COLO668 (cell line): ENCODE data around the gene LMTK2.

Source experiments
- DNase-seq: peaks from one replicate; lab custom pipeline; 2025; ENCODE audit not compliant: unreplicated experiment; lab: John Stamatoyannopoulos, UW

LMTK2 gene

GRCh38 chr7:98233219-98234070 is 126.8 kb downstream of the LMTK2 start:
- DNase-seq: no peak

GRCh38 chr7:98234429-98235147 is 127.9 kb downstream of the LMTK2 start:
- no peak for DNase-seq

GRCh38 chr7:98235901-98236300 is 129.2 kb downstream of the LMTK2 start:
- no peak for DNase-seq

GRCh38 chr7:98236355-98237185 is 129.9 kb downstream of the LMTK2 start:
- no peak for DNase-seq

- no peak for DNase-seq
Measured at GRCh38 chr7:98238076-98238475, 131.4 kb downstream of the LMTK2 start.

GRCh38 chr7:98238976-98239375 is 132.3 kb downstream of the LMTK2 start:
- no peak for DNase-seq

GRCh38 chr7:98240961-98241673 is 134.5 kb downstream of the LMTK2 start:
- peak; percentile 38 for DNase-seq

- DNase-seq: no peak
Measured at GRCh38 chr7:98241674-98242241, 135.1 kb downstream of the LMTK2 start.

- no peak for DNase-seq
Measured at GRCh38 chr7:98242342-98242741, 135.7 kb downstream of the LMTK2 start.

GRCh38 chr7:98242934-98243333 is 136.3 kb downstream of the LMTK2 start:
- no peak for DNase-seq

- no peak for DNase-seq
Measured at GRCh38 chr7:98244871-98245270, 138.2 kb downstream of the LMTK2 start.

GRCh38 chr7:98248156-98248555 is 141.5 kb downstream of the LMTK2 start:
- DNase-seq: no peak

GRCh38 chr7:98249106-98249505 is 142.4 kb downstream of the LMTK2 start:
- no peak for DNase-seq

- peak; percentile 11 for DNase-seq
Measured at GRCh38 chr7:98250789-98251188, 144.1 kb downstream of the LMTK2 start.

- DNase-seq: no peak
Measured at GRCh38 chr7:98251231-98251600, 144.6 kb downstream of the LMTK2 start.

- peak; percentile 95 for DNase-seq
Measured at GRCh38 chr7:98251601-98252424, 145.2 kb downstream of the LMTK2 start, which contains the start of gene TECPR1. TECPR1 (minus strand) TSS chr7:98252232; CDS start chr7:98246146, 6,086 bp downstream.

GRCh38 chr7:98252425-98253054 is 145.9 kb downstream of the LMTK2 start:
- peak; percentile 70 for DNase-seq

GRCh38 chr7:98254516-98254915 is 147.9 kb downstream of the LMTK2 start:
- no peak for DNase-seq
